ENCODE data around the gene ATP6V0C.

- TF ChIP-seq, protein P1, sequence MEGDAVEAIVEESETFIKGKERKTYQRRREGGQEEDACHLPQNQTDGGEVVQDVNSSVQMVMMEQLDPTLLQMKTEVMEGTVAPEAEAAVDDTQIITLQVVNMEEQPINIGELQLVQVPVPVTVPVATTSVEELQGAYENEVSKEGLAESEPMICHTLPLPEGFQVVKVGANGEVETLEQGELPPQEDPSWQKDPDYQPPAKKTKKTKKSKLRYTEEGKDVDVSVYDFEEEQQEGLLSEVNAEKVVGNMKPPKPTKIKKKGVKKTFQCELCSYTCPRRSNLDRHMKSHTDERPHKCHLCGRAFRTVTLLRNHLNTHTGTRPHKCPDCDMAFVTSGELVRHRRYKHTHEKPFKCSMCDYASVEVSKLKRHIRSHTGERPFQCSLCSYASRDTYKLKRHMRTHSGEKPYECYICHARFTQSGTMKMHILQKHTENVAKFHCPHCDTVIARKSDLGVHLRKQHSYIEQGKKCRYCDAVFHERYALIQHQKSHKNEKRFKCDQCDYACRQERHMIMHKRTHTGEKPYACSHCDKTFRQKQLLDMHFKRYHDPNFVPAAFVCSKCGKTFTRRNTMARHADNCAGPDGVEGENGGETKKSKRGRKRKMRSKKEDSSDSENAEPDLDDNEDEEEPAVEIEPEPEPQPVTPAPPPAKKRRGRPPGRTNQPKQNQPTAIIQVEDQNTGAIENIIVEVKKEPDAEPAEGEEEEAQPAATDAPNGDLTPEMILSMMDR (IDR thresholded peaks at IDR 0.05): no peak
- no peak for TF ChIP-seq POLR2A (IDR thresholded peaks at IDR 0.05)
These were observed 19.1 kb upstream of the ATP6V0C start for GRCh38 chr16:2494616-2495015.

Measured in testis (tissue), 2 donors.